ENCODE measurements around the gene STK32B.
A peak's percentile ranks its signal among the peaks of the same experiment; 100 is the strongest.

Gene STK32B

DNA sequence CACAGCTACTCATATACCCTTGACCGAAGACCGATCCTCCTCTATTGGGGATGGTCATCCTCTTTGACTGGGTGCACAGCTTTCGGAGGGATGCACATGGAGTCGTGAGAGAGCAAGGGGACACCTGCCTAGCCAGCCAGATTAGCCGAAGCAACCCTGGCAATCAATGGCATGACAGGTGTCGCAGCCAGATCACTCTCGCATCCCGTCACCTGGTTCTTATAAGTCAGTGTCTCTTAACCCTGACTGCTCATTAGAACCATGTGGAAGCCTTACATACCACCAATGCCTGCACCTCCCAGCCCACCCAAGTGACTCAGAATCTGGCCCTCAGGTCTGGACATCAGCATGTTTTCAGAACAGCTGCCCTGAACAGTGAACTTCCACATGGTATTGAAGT is 407.4 kb downstream of the STK32B start:
- DNase-seq, result no peak

DNA sequence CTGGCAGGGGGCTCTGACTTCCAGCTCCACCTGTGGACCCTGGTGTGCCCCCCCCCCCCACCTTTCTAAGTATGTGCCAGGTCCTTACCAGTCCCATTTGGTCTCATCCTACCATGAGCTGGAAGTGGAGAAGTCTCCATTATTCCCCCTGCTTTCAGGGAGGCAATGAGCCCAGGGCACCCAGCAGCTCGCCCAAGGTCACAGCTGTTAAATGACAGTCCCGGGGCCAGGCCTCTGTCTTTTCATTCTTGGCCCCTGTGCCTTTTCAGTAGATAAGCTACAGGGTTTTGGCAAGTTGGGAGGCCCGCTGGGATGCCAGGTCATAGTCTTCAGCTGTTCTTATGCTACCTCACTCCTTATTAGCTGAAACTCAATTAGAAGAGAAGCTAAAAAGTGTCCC is 408.0 kb downstream of the STK32B start:
- DNase-seq, result no peak

DNA sequence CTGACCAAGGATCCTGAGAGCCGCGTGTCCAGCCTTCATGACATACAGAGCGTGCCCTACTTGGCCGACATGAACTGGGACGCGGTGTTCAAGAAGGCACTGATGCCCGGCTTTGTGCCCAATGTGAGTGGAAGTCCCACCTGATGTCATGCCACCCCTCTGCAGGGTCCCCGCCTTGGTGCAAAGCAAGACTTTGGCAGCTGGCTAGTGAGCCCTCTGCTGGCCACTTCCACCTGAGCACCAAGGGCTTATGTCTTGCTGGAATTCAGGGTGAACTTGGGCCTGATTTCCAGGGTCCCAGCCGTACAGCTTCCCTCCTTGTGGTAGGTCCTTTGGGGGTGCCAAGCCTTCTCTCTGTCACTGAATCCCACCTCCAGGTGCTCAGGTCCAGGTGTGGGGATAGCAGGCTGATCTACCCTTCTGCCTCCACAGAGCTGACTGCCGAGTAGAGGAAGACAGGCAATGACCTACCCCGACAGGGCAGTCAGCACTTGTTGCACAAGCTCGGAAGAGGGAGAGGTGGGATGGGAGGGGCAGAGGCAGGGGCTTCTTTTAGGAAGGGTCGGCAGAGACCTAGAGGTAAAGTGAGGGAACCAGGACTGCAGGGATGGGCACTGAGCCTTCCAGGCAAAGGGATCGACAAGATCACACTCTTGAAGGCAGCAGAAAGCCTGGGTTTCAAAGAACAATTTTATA is 409.0 kb downstream of the STK32B start:
- peak; percentile 6 for DNase-seq

DNA sequence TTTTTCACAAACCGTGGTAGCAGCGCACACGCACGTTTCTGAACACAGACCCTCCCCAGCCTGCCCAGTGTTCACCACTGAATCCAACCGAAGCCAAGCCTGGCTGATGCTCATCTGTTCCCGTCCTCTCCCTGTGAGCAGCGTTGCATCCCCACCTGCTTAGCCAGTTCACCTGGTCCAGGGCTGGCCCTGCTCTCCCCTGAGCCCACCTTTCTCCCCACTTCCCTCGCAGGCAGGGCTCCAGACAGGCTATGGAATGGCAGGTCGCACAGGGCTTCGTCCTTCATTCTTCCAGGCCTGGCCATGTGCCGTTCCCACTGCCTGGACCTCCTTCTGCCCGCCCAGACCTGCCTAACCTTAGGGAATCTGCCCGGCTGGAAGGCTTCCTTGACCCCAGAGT is 410.2 kb downstream of the STK32B start:
- no peak for DNase-seq

DNA sequence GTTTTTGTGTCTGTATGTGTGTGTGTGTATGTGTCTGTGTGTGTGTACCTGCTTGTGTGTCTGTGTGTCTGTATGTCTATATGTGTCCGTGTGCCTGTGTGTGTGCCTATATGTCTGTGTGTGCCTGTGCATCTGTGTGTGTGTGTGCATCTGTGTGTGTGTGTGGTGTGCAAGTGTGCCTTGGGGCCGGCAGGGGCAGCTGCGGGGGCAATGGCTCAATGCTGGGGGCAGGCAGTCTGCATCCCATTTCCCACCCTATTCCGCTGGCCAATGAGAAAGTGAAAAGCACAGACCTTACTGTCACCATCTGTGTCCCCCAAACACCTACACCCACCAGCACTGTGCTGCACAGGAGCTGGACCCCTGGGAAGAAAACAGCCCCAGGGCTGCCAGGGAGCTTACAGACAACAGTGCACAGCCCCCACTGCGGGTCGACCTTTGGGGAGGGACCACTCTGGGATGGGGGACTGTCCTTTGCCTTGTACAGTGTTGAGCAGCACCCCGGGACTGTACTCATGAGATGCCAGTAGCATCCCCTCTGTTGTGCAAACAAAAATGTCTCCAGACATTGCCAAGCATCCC is 411.1 kb downstream of the STK32B start:
- no peak for DNase-seq

DNA sequence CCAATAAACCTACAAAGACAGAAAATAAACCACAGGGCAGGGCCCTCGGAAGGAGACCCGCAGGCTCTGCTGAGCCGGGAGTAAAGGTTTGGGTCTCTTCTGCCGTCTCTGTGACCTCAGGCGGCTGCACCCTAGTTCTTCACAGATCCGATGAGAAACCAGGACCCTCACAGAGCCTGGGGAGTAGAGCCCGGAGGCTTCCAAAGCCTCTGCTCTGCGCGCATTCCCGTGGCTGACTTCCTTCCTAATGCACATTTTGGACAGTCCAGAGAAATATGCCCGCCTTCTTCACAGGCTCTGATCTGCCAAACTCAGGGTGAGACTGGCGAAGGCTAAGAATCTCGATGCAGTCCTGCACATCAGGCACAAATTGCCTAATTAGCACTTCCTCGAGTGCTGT is 411.6 kb downstream of the STK32B start:
- DNase-seq, result no peak

DNA sequence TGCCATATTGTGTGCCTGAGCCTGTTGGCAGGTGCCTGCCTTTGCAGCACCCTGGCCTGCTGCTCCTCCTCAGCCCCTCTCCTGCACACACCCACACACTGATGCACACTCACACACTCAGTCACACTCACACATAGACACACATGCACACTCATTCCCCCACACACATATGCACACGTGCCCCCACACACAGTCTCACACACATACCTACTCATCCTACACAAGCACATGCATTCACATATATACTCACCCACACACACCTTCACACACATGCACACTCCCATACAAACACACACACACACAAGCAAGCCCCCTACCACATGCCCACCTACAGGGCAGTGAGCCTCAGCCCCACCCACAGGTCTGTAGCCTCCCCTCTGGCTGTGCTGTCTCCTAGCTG is 412.1 kb downstream of the STK32B start:
- DNase-seq, result no peak

DNA sequence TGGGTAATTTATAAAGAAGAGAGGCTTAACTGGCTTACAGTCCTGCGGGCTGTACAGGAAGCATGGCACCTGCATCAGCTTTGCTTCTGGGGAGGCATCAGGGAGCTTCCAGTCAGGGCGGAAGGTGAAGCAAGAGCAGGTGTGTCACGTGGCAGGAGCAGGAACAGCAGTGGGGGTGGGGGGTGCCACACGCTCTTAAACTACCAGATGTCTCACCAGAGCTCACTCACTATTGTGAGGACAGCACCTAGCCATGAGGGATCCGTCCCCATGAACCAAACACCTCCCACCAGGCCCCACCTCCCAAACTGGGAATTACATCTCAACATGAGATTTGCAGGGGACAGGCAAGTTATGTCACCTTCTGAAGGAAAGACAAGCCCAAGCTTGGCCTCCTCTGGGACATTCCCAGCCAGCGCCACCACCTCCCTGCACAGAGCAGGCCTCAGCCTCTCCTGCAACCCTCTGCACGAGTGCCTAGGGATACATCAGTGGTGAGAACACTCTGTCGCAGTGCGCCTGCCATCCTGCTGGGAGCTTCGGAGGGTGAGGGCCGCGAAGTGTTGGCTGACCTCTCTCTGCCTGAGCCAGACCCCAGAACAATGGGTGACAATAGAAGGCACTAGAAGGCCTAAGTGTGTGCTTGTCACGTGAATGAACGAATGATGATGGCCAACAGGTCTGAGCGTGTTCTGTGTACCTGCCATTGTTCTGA is 412.8 kb downstream of the STK32B start:
- no peak for DNase-seq

DNA sequence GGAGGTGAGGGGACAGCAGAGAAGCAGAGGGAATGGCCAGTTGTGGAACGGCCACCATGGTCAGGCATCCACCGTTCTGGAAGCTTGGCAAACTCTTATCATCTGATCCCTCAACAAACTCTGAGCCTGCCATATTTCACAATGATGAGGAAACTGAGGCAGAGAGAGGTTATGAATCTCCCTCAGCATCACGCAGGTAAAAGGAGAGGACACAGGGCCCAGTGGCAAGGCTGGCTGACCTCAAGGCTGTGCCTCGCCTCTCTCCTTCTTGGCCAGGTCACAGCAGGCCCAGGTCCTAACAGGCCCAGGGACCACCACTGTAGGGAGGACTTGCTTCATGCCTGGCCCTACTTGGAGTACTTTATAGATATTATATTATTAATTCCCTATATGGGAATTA is 414.2 kb downstream of the STK32B start:
- DNase-seq, result no peak

DNA sequence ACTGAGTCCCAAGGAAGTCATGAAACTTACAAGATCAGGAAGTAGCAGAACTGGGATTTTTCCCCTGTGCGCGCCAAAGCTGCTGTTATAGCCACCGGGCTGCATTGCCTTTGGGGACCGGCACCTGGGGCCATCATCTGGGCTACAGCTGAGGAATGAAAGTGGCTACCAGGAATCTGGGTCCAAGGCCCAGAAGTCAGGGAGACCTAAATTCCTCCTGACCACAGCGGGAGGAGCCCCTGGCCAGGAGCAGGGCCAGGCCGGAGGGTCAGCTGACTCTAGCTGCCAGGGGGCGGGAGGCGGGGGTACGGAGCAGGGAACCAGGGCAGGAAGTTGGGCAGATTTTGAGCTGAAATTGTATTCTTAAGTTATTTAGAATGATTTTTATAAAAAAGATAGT is 414.7 kb downstream of the STK32B start:
- no peak for DNase-seq

DNA sequence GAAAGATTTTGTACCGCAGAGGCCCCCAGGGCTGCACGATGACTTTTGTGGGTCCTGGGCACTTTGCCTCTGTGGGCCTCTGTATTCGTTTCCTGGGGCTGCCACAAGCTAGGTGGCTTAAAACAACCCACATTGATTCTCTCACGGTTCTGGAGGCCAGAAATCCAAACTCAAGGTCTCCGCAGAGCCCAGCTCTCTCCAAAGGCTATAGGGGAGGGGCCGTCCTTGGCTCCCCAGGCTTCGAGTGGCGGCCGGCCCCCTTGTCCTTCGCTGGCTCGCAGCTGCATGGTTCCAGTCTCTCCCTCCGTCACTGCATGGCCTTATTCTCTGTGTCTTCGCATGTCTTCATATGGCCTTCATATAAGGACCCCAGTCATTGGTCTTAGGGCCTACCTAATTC is 415.8 kb downstream of the STK32B start:
- no peak for DNase-seq

DNA sequence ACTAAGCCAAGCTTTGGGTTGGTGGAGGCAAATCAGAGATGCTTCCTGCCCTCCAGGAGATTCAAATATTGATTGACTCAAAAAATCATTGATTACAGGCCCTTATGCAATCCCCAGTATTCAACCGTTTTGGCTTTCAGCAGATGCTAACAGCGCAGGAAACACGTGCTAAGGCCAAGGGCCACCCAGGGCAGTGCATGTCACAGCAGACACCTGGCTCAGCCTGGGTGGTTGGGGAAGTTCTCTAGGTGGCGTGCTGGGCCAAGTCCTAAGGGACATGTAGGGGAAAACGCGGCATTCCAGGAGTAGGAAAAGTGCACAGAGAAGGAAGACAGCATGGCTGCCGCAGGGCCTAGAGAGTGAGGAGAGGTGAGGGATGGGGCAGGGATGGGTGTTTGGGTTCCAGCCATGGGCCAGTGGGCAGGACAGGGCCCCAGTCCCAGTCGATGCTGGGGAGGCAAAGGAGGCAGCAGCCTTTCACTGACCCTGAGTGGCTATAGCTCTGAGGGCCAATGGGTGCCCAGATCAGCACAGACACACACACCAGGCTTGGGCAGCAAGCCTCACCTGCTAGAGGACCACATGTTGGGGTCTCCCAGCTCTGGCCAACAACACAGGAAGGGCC is 418.0 kb downstream of the STK32B start:
- DNase-seq, result no peak

DNA sequence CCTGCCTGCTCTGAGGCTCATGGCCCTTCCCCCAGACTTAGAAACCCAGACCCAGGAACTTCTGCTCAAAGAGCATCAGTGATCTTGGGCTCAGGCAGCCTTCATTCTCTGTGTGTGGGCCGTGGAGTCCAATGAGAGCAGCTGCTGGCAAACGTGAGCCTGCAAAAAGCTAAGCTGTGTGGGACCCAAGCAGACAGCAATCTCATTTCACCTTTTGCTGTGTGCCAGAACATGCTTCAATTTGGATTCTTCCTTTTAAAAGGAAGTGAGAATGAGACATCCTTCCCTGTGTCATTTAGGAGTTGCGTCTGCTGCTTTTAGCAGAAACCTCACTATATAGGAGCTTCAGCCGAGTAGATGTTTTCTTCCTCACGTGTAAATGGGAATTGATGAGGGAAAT is 418.6 kb downstream of the STK32B start:
- no peak for DNase-seq

DNA sequence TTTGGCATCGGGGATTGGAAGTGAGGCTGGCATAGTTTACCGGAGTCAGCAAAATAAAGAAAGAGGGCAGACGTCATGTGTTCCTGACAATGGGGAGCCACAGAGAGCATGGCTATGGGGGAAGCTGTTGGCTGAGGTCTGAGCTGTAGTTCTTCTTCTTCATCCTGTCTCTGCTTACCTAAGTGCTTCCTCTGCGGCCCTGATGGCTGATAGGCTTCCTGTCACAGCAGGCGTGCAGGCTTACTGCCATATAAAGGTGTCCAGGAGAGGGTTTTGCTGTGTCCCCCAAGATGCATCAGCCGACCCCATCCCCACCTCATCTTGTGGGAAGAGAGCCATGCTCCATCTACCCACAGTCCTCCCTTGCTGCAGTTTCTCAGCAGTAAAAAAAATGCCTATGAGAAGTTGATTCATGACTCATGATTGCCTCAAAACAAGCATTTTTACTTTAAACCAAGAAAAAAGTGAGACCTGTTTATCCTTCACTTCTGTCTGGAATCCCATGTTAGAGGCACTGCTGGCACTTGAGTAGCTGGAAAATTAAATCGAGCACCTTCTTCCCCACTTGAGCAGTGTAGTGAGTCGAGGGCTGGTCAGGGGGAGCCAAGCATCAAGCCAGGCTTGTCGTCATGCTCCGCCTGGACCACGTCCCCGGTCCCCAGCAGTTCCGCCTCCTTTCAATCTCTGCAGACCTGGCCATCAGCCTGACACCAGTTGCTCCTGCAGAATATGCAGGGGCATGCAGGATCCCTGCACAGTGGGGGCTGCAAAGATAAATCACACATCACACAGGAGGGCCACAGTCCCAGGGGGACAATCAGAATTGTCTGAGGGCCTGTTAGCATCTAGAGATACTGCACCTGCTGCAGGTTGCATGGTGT is 419.3 kb downstream of the STK32B start:
- no peak for DNase-seq

DNA sequence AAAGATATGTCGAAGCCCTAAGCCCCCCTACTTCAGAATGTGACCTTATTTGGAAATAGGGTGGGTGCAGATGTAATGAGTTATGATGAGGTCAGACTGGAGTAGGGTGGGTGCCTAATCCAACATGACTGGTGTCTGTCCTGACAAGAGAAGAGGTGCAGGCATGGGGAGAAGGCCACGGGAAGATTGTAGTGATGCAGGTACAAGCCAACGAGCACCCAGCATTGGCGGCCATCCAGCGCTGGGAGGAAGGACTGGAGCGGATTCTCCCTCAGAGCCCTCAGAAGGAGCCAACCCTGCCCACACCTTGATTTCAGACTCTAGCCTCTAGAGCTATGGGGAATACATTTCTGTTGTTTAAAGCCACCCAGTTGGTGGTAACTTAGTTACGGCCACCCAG is 419.9 kb downstream of the STK32B start:
- DNase-seq, result no peak

DNA sequence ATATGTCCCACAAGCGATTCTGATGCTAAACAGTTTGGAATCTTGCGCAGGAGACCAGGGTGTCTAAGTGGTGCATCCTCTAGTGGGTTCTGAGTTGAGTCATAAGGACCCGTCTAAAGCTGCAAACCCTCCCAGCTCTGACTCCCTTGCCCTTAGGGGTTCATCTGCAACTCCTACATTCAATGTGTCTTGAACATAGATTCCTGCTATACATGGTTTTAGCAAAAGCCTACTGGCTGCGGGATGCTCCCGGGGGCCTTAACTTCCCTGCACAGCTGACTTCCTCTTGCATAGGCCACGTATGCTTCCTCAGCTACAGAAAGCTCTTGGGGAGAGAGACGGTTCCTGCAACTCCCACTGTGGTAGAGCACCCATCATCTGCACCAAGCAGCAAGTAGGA is 420.4 kb downstream of the STK32B start:
- no peak for DNase-seq

DNA sequence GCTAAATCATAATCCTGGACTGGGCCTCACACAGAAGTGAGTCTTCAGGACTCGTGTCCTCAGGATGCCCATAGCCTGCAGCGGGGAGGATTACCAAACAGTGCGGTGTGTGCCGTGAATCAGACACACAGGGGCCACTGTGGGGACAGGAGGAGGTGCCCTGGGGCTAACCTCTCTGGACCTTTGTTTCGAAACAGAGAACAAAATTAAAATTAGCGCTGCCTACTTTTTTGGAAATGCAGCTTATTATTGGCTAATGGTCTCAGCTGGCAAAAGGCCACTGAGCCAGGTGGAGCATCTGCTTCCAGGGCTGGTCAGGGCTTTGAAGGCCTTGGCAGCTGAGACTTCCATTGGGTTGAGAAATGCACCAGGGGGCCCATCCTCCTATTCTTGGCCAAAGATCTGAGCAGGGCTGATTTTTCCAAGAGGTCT is 420.9 kb downstream of the STK32B start:
- no peak for DNase-seq

DNA sequence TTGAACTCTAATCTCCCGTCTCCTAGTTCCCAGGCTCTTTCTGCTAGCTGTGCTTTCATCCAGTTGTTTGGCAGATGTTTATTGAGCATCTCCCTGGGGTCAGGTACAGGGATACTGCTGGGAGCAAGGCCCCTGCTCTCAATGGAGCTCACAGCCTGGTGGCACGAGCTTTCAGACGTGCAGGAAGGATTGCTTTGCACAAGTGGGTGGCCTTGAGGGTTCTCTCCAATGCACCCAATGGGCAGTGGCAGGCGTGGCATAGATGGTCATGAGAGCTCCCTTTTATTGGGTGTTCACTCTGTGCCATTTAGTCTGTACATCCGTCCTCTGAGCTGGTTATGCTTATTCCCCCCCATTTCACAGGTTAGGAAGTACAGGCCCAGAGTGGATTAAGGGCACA is 421.8 kb downstream of the STK32B start:
- no peak for DNase-seq

DNA sequence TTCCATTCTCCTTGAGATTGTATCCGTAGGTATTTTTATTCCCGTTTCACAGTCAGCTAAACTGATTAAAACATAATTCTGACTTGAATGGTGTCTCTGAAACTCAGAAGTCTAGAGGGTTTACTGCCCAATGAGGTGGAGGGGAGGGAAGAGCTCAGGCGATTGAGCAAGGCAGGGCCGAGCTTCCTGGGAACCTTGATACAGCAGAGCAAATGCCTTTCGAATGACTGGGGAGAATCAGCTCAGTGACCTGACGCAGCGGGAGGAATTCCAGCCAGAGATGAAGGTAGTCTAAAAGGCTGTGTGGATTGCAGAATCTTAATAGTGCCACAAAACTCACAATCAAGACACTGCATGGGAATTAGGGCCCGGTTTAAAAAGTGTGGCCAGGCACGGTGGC is 423.5 kb downstream of the STK32B start:
- DNase-seq, result no peak

DNA sequence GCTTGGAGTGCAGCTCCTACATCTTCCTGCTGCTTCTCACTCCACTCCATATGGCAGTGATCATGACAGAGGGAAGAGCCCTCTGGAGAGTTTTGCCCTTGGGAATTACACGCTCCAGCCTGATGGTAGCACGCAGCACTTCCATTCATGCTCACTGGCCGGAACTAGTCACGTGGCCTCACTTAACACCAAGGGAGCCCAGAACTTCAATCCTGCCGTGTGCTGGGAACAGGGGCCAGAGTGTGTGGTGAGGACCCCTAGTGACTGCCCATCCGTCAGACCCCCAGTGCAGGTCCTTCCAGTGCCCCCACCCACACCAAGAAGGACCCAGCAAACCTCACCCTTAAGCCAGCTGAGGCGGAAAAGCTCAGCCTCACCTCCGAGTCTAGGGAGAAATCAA is 426.3 kb downstream of the STK32B start:
- DNase-seq, result no peak

DNA sequence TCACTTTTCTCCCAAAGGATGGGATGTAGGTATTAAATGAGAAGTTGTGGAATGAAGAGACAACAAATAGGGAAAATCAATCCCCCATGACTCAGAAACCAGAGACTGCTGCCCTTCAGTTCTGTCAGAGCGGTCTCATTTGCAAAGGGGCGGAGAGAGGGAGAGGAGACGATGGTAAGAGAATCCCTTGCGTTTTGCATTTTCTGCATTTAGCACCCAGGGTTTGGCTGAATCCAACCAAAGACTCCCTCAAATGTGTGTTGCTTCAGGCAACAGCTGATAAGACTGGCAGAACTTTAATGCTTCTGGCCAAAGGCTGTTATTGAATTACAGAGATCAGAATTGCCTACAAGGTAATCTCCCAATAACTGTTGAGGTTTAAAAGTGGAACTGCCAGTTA is 426.9 kb downstream of the STK32B start:
- DNase-seq, result no peak

DNA sequence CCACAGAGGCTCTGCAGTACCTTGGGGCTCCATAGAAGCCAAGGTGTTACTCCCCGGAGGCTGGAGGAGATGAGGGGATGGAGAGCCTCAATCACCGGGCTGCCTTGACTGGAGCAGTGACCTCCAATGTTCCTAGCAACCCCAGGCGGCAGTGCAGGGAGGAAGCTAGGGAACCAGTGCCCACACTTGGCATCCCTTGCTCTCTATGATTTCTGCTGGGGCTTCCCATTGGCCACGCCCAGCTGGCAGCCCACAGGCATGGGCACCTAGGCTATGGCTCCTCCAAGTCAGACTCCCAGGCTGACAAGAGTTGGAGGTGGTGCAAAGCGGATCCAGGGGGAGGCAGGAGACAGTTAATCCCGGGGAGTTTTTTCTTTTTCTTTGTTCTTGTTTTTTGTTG is 427.4 kb downstream of the STK32B start:
- DNase-seq, result no peak

DNA sequence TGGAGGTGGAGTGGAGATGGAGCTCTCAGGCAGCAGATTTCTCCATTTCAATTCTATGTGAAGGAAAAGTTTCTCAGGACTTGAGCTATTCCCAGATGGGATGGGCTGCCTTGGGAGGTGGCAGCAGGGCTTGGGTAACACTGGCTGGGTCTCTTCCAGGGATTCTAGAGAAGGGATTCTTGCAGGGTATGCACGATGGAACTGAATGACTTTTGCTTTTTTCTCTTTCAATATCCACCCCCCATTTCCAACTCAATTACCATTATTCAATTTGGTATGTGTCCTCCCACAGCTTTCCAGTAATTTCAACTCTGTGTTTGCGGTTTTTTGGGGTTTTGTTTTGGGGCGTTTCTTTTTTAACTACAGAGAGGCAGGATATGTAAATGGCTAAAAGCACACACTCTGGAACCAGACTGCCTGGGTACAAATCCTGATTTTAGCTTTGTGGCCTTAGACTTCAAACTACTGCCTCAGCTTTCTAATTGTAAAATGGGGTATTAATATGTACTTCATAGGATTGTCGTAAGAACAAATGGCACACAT is 428.3 kb downstream of the STK32B start:
- no peak for DNase-seq
